ENCODE data around the gene SCIN.

Gene SCIN

GRCh38 chr7:12609561-12609960 is 39.0 kb downstream of the SCIN start:
- in situ Hi-C loops (cut with MboI; ENCODE audit: low sequenced_read_pairs), result no loop called here

GRCh38 chr7:12610899-12611298 is 40.4 kb downstream of the SCIN start:
- in situ Hi-C loops (cut with MboI; ENCODE audit: low sequenced_read_pairs), result no loop called here

- in situ Hi-C loops (cut with MboI; ENCODE audit: low sequenced_read_pairs), result no loop called here
Observed at GRCh38 chr7:12612622-12613021, 42.1 kb downstream of the SCIN start.

GRCh38 chr7:12619461-12620069 is 49.0 kb downstream of the SCIN start:
- in situ Hi-C loops (cut with MboI; ENCODE audit: low sequenced_read_pairs), result no loop called here

GRCh38 chr7:12620371-12620770 is 49.9 kb downstream of the SCIN start:
- in situ Hi-C loops (cut with MboI; ENCODE audit: low sequenced_read_pairs), result no loop called here

GRCh38 chr7:12623223-12623622 is 52.7 kb downstream of the SCIN start:
- in situ Hi-C loops (cut with MboI; ENCODE audit: low sequenced_read_pairs), result no loop called here

GRCh38 chr7:12623885-12624498 is 53.5 kb downstream of the SCIN start:
- in situ Hi-C loops (cut with MboI; ENCODE audit: low sequenced_read_pairs), result no loop called here

- in situ Hi-C loops (cut with MboI; ENCODE audit: low sequenced_read_pairs), result loop anchor here (25.0 kb wide), 1 partner anchor 636 kb away; no protein-coding TSS in a partner anchor
Observed at GRCh38 chr7:12625836-12626235, 55.3 kb downstream of the SCIN start.

- in situ Hi-C loops (cut with MboI; ENCODE audit: low sequenced_read_pairs), result loop anchor here (25.0 kb wide), 1 partner anchor 632 kb away; no protein-coding TSS in a partner anchor
Observed at GRCh38 chr7:12629816-12630512, 59.4 kb downstream of the SCIN start.

- in situ Hi-C loops (cut with MboI; ENCODE audit: low sequenced_read_pairs), result loop anchor here (25.0 kb wide), 1 partner anchor 632 kb away; no protein-coding TSS in a partner anchor
Observed at GRCh38 chr7:12630513-12630819, 59.9 kb downstream of the SCIN start.

- in situ Hi-C loops (cut with MboI; ENCODE audit: low sequenced_read_pairs), result loop anchor here (25.0 kb wide), 1 partner anchor 629 kb away; no protein-coding TSS in a partner anchor
Observed at GRCh38 chr7:12633582-12633981, 63.1 kb downstream of the SCIN start.

- in situ Hi-C loops (cut with MboI; ENCODE audit: low sequenced_read_pairs), result loop anchor here (25.0 kb wide), 1 partner anchor 626 kb away; no protein-coding TSS in a partner anchor
Observed at GRCh38 chr7:12635830-12636229, 65.3 kb downstream of the SCIN start.

- in situ Hi-C loops (cut with MboI; ENCODE audit: low sequenced_read_pairs), result loop anchor here (25.0 kb wide), 1 partner anchor 625 kb away; no protein-coding TSS in a partner anchor
Observed at GRCh38 chr7:12637328-12637727, 66.8 kb downstream of the SCIN start.

- in situ Hi-C loops (cut with MboI; ENCODE audit: low sequenced_read_pairs), result loop anchor here (25.0 kb wide), 1 partner anchor 624 kb away; no protein-coding TSS in a partner anchor
Observed at GRCh38 chr7:12637819-12638592, 67.5 kb downstream of the SCIN start.

- in situ Hi-C loops (cut with MboI; ENCODE audit: low sequenced_read_pairs), result loop anchor here (25.0 kb wide), 1 partner anchor 623 kb away; no protein-coding TSS in a partner anchor
Observed at GRCh38 chr7:12638851-12639456, 68.4 kb downstream of the SCIN start.

- in situ Hi-C loops (cut with MboI; ENCODE audit: low sequenced_read_pairs), result loop anchor here (25.0 kb wide), 1 partner anchor 622 kb away; no protein-coding TSS in a partner anchor
Observed at GRCh38 chr7:12640299-12641096, 70.0 kb downstream of the SCIN start.

- in situ Hi-C loops (cut with MboI; ENCODE audit: low sequenced_read_pairs), result loop anchor here (25.0 kb wide), 1 partner anchor 621 kb away; no protein-coding TSS in a partner anchor
Observed at GRCh38 chr7:12641196-12641595, 70.7 kb downstream of the SCIN start.

- in situ Hi-C loops (cut with MboI; ENCODE audit: low sequenced_read_pairs), result loop anchor here (25.0 kb wide), 1 partner anchor 620 kb away; no protein-coding TSS in a partner anchor
Observed at GRCh38 chr7:12642508-12642907, 72.0 kb downstream of the SCIN start.

- in situ Hi-C loops (cut with MboI; ENCODE audit: low sequenced_read_pairs), result loop anchor here (25.0 kb wide), 1 partner anchor 619 kb away; no protein-coding TSS in a partner anchor
Observed at GRCh38 chr7:12643001-12643643, 72.6 kb downstream of the SCIN start.

All from HL-60/S4 treated with retinoic acid at 250 ng/mL for 4 days and 3 days (cell line).